Endothelial cell of umbilical vein (primary cell): ENCODE results near the gene CRIM1. TPM values are rescaled to one million over a fixed set of nuclear protein-coding genes. Genes with fewer than 3 reads are reported as not detected.
A peak's percentile ranks its signal among the peaks of the same experiment; 100 is the strongest.

Experiments used
- BruUV-seq: library from RNA; stranded (reverse); fragments of 400-500 nt; replicated peaks from 2 replicates; lab custom pipeline; 2021; lab: Mats Ljungman, UMichigan
- CTCF ChIA-PET: fragments of 300-600, 350-600 bp; sonication (Branson Sonifier 250); formaldehyde crosslinking; loops from one replicate; lab custom pipeline; 2021; ENCODE audit warnings: antibody characterized with exemption, inconsistent platforms; lab: Charles Lee
- POLR2A ChIA-PET: fragments of 300-600, 350-600 bp; sonication (Branson Sonifier 250); formaldehyde crosslinking; loops from one replicate; lab custom pipeline; 2021; ENCODE audit warnings: antibody characterized with exemption, inconsistent platforms; lab: Charles Lee
- DNase-seq: peaks from one replicate; pipeline ENCODE4 v3.0.0-alpha.2; 2011; ENCODE audit warnings: low read depth, low spot score
- FAIRE-seq: peaks from 2 replicates; lab custom pipeline; 2011; peaks lifted over from hg19 to GRCh38; lab: Jason Lieb, UNC
- H2AFZ ChIP-seq: 2 replicates; pipeline ENCODE4 v1.6.0; 2012; ENCODE audit warnings: low read depth, low read length, control low read depth, inconsistent platforms
- H3K27ac ChIP-seq: 2 replicates; pipeline ENCODE4 v1.5.1; 2011; ENCODE audit warnings: low read depth, mild to moderate bottlenecking, control low read depth, low read length, moderate library complexity; ENCODE audit not compliant: insufficient read depth
- H3K27me3 ChIP-seq, 2 experiments: 2 replicates each; pipeline versions ENCODE4 v1.6.0 to v1.6.1; 2011; ENCODE audit warnings: low read length in 2 of 2, mixed read lengths in 1 of 2; ENCODE audit not compliant: control insufficient read depth in 2 of 2, insufficient read depth in 2 of 2
- H3K36me3 ChIP-seq, 2 experiments: 2 replicates in 1 of 2; 3 replicates in 1 of 2; pipeline ENCODE4 v1.5.1; 2011; ENCODE audit warnings: low read length in 2 of 2, mild to moderate bottlenecking in 1 of 2, moderate library complexity in 1 of 2; ENCODE audit not compliant: control insufficient read depth in 2 of 2, insufficient read depth in 2 of 2; ENCODE audit errors: extremely low read depth in 1 of 2
- H3K4me1 ChIP-seq: 3 replicates; pipeline ENCODE4 v1.5.1; 2011; ENCODE audit warnings: mild to moderate bottlenecking, low read length; ENCODE audit not compliant: control insufficient read depth, insufficient read depth; ENCODE audit errors: extremely low read depth
- H3K4me2 ChIP-seq: 2 replicates; pipeline ENCODE4 v1.6.1; 2011; ENCODE audit warnings: low read length, control low read depth, mixed read lengths; ENCODE audit not compliant: insufficient read depth
- H3K4me3 ChIP-seq, 3 experiments: fragments of 200-600 bp in 1 of 3; sonication (generic), shearing (Covaris generic) in 1 of 3; replicated peaks in 1 of 3; 2 replicates each; pipeline ENCODE4 v1.5.1; 2011 to 2016; ENCODE audit warnings: control low read depth in 3 of 3, low read length in 3 of 3, mild to moderate bottlenecking in 2 of 3, inconsistent platforms in 1 of 3, low read depth in 1 of 3, moderate library complexity in 1 of 3; ENCODE audit not compliant: insufficient read depth in 1 of 3
- H3K79me2 ChIP-seq: 2 replicates; pipeline ENCODE4 v1.6.0; 2012; ENCODE audit warnings: low read length, inconsistent platforms; ENCODE audit not compliant: control insufficient read depth, insufficient read depth
- H3K9ac ChIP-seq: replicated peaks from 2 replicates; pipeline ENCODE3; 2011; ENCODE audit warnings: low read length, control low read depth; ENCODE audit not compliant: insufficient read depth; ENCODE audit errors: extremely low read depth
- H3K9me1 ChIP-seq: replicated peaks from 3 replicates; pipeline ENCODE4 v1.6.0; 2011; ENCODE audit warnings: mild to moderate bottlenecking, low read length; ENCODE audit not compliant: control insufficient read depth, insufficient read depth; ENCODE audit errors: extremely low read depth
- H3K9me3 ChIP-seq: replicated peaks from 2 replicates; pipeline ENCODE4 v1.5.1; 2012; ENCODE audit warnings: low read length, inconsistent platforms; ENCODE audit not compliant: control insufficient read depth, insufficient read depth
- H4K20me1 ChIP-seq: replicated peaks from 2 replicates; pipeline ENCODE3; 2011; ENCODE audit warnings: mild to moderate bottlenecking, low read length; ENCODE audit not compliant: control insufficient read depth, insufficient read depth; ENCODE audit errors: extremely low read depth
- EZH2 ChIP-seq: IDR thresholded peaks from 2 replicates; pipeline ENCODE4 v1.6.1; 2012; ENCODE audit warnings: borderline replicate concordance, low read depth, mild to moderate bottlenecking, moderate library complexity, low read length, inconsistent platforms; ENCODE audit not compliant: severe bottlenecking
- FOS ChIP-seq: IDR thresholded peaks from 2 replicates; pipeline ENCODE4 v1.6.1; 2011; ENCODE audit warnings: mild to moderate bottlenecking, low read length, moderate library complexity, borderline replicate concordance; ENCODE audit not compliant: insufficient read depth
- GATA2 ChIP-seq: IDR thresholded peaks from 2 replicates; pipeline ENCODE4 v1.7.0; 2011; ENCODE audit warnings: low read depth, mild to moderate bottlenecking, moderate library complexity, mixed read lengths, low read length; ENCODE audit not compliant: insufficient read length, insufficient read depth
- JUN ChIP-seq: IDR thresholded peaks from 2 replicates; pipeline ENCODE4 v1.6.1; 2011; ENCODE audit warnings: borderline replicate concordance, low read depth; ENCODE audit not compliant: insufficient read length, insufficient read depth
- MYC ChIP-seq: IDR thresholded peaks from one replicate; pipeline ENCODE4 v1.6.1; 2011; ENCODE audit warnings: mild to moderate bottlenecking, low read depth, low read length
- POLR2A ChIP-seq: IDR thresholded peaks from 2 replicates; pipeline ENCODE4 v1.6.1; 2012; ENCODE audit warnings: low read depth, mild to moderate bottlenecking, control low read depth, low read length
- POLR2AphosphoS5 ChIP-seq: IDR thresholded peaks from 2 replicates; pipeline ENCODE4 v1.6.1; 2012; ENCODE audit warnings: low read depth, mild to moderate bottlenecking, control low read depth, low read length, moderate library complexity; ENCODE audit not compliant: insufficient read depth
- dilution Hi-C: fragments of 300-500 bp; cut with MboI; formaldehyde crosslinking; loops from one replicate; pipeline ENCODE4 v1.15.0; 2019; ENCODE audit warnings: low sequenced_read_pairs; ENCODE audit not compliant: extremely low pct_ligation_motif_present
- intact Hi-C: fragments of 100-400 bp; cut with micrococcal nuclease; formaldehyde crosslinking; loops from one replicate; pipeline ENCODE4 v1.10.0; 2022
- polyA plus RNA-seq, 4 experiments: library from polyadenylated mRNA; depleted of rRNA in 3 of 4; stranded (reverse) in 3 of 4; unstranded in 1 of 4; fragments of >200 nt; gene quantifications; 2 replicates each; pipeline versions ENCODE4 v1.2.1 to v1.2.3, GENCODE V29; 2011 to 2012; ENCODE audit warnings: missing spikeins in 1 of 4
- total RNA-seq: library from RNA; stranded (reverse); gene quantifications from 2 replicates; pipeline ENCODE4 v1.2.3, GENCODE V29; 2021
- TF ChIP-seq, protein P1 (sequence below): IDR thresholded peaks from 2 replicates; pipeline ENCODE4 v1.6.1; 2011; ENCODE audit not compliant: insufficient read depth, insufficient read length
- TF ChIP-seq, protein P2 (sequence below), 2 donors: IDR thresholded peaks; 1 replicate in 1 of 2; 2 replicates in 1 of 2; pipeline ENCODE4 v1.5.1; 2011; ENCODE audit warnings: low read length in 2 of 2, mild to moderate bottlenecking in 2 of 2, moderate library complexity in 2 of 2, control low read depth in 1 of 2, inconsistent platforms in 1 of 2, low read depth in 1 of 2; ENCODE audit not compliant: insufficient read depth in 1 of 2; ENCODE audit errors: extremely low read depth in 1 of 2

The CRIM1 gene
- total and polyA plus RNA-seq, 2 donors (not counting 3 experiments of a cell fraction or from before 2014, with no cell fraction given), result 422 to 649 TPM

DNA sequence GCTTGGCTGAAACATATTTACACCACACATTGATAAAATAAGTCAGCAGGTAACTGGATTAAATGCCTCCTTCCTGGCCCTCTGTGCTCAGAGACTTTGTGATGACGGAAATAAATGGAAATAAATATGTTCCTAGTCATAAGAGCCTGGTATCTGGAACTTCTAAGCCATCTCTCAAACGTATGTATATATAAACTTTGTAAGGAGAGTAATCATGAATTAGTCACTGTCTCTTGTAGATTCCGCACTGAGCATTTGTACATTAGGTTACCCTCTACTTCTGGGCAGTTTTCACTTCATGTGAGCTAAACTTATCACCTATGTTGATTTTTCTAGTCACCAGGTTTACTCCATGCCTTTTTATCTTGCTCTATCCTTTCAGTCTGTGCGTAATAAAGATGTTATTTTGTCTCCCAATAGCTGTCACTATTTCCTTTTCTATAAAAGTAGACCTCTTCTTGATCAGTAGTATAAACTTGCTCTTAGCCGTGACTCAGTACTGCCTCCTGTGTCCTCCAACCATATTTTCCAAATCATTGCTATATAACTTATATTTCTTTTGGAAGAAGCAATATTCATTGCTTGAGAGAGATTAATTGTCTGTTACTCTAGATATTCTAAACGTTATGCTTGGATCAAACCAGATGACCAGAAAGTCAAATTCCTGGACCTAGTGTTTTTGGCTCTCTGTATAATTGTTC is 189.2 kb downstream of the CRIM1 start:
- no peak for DNase-seq
- ChIA-PET POLR2A (no interaction called here), CTCF (interaction anchor here (0.9 to 3.4 kb wide), 7 partner anchors 12 to 192 kb away, joined by 3 to 12 read pairs (median 3); no protein-coding TSS in a partner anchor)
- Histone ChIP-seq H3K79me2 (peaks cover 10% of the 10 kb centered on the region), H3K36me3 (peaks cover 19 to 61% of the 10 kb centered on the region in 2 experiments), H3K27ac (peak overlapping the region; percentile 5), H3K9ac (no peak overlapping the region), H3K27me3 (no peaks in the 10 kb centered on the region), H2AFZ (no peak overlapping the region), H3K4me3 (no peak overlapping the region), H4K20me1 (no peaks in the 10 kb centered on the region), H3K4me2 (no peak overlapping the region), H3K9me1 (no peaks in the 10 kb centered on the region), H3K4me1 (peaks cover 91% of the 10 kb centered on the region), H3K9me3 (no peaks in the 10 kb centered on the region)
- BruUV-seq, result no TSS peak
- TF ChIP-seq POLR2AphosphoS5, result peak; percentile 51
- TF ChIP-seq GATA2, result no peak
- no peak for TF ChIP-seq FOS
- TF ChIP-seq, protein P1, sequence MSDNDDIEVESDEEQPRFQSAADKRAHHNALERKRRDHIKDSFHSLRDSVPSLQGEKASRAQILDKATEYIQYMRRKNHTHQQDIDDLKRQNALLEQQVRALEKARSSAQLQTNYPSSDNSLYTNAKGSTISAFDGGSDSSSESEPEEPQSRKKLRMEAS, result no peak
- TF ChIP-seq, protein P2, sequence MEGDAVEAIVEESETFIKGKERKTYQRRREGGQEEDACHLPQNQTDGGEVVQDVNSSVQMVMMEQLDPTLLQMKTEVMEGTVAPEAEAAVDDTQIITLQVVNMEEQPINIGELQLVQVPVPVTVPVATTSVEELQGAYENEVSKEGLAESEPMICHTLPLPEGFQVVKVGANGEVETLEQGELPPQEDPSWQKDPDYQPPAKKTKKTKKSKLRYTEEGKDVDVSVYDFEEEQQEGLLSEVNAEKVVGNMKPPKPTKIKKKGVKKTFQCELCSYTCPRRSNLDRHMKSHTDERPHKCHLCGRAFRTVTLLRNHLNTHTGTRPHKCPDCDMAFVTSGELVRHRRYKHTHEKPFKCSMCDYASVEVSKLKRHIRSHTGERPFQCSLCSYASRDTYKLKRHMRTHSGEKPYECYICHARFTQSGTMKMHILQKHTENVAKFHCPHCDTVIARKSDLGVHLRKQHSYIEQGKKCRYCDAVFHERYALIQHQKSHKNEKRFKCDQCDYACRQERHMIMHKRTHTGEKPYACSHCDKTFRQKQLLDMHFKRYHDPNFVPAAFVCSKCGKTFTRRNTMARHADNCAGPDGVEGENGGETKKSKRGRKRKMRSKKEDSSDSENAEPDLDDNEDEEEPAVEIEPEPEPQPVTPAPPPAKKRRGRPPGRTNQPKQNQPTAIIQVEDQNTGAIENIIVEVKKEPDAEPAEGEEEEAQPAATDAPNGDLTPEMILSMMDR (IDR thresholded peaks at IDR 0.05; ENCODE audit: extremely low read depth in 1 of 2, insufficient read depth in 1 of 2, low read depth in 1 of 2, low read length in 2 of 2), result peak in 1 of 2 donors; percentile 19
- no peak for TF ChIP-seq EZH2
- TF ChIP-seq JUN, result no peak
- TF ChIP-seq POLR2A, result peak; percentile 62
- TF ChIP-seq MYC, result no peak
- intact Hi-C loops (loop anchor here (2.0 to 5.0 kb wide), 2 partner anchors 120 to 192 kb away; no protein-coding TSS in a partner anchor), dilution Hi-C loops (no loop called here)
- FAIRE-seq, result no peak
